Measurements from ENCODE around the gene NMRK1.

GRCh38 chr9:75128535-75128934 is 40.6 kb upstream of the NMRK1 start:
- TF ChIP-seq EZH2 (IDR thresholded peaks at IDR 0.05; ENCODE audit: borderline replicate concordance, insufficient read depth, low read depth, low read length, poor library complexity, severe bottlenecking): no peak
- TF ChIP-seq, protein P1, sequence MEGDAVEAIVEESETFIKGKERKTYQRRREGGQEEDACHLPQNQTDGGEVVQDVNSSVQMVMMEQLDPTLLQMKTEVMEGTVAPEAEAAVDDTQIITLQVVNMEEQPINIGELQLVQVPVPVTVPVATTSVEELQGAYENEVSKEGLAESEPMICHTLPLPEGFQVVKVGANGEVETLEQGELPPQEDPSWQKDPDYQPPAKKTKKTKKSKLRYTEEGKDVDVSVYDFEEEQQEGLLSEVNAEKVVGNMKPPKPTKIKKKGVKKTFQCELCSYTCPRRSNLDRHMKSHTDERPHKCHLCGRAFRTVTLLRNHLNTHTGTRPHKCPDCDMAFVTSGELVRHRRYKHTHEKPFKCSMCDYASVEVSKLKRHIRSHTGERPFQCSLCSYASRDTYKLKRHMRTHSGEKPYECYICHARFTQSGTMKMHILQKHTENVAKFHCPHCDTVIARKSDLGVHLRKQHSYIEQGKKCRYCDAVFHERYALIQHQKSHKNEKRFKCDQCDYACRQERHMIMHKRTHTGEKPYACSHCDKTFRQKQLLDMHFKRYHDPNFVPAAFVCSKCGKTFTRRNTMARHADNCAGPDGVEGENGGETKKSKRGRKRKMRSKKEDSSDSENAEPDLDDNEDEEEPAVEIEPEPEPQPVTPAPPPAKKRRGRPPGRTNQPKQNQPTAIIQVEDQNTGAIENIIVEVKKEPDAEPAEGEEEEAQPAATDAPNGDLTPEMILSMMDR (IDR thresholded peaks at IDR 0.05): no peak
